AG09309 (cell line): ENCODE measurements around the gene IQGAP1.

ENCODE experiments used
- DNase-seq: peaks from one replicate; pipeline ENCODE4 v3.0.0-alpha.2; 2010; ENCODE audit warnings: low read depth
- H3K4me3 ChIP-seq: 2 replicates; pipeline ENCODE4 v1.5.1; 2011; ENCODE audit warnings: mild to moderate bottlenecking, low read depth, low read length, moderate library complexity; ENCODE audit not compliant: control insufficient read depth
- TF ChIP-seq, protein P1 (sequence below): IDR thresholded peaks from 2 replicates; pipeline ENCODE4 v1.5.1; 2011; ENCODE audit warnings: mild to moderate bottlenecking, low read depth, low read length, inconsistent platforms; ENCODE audit not compliant: insufficient read depth, control insufficient read depth; ENCODE audit errors: missing control alignments

IQGAP1 gene

DNA sequence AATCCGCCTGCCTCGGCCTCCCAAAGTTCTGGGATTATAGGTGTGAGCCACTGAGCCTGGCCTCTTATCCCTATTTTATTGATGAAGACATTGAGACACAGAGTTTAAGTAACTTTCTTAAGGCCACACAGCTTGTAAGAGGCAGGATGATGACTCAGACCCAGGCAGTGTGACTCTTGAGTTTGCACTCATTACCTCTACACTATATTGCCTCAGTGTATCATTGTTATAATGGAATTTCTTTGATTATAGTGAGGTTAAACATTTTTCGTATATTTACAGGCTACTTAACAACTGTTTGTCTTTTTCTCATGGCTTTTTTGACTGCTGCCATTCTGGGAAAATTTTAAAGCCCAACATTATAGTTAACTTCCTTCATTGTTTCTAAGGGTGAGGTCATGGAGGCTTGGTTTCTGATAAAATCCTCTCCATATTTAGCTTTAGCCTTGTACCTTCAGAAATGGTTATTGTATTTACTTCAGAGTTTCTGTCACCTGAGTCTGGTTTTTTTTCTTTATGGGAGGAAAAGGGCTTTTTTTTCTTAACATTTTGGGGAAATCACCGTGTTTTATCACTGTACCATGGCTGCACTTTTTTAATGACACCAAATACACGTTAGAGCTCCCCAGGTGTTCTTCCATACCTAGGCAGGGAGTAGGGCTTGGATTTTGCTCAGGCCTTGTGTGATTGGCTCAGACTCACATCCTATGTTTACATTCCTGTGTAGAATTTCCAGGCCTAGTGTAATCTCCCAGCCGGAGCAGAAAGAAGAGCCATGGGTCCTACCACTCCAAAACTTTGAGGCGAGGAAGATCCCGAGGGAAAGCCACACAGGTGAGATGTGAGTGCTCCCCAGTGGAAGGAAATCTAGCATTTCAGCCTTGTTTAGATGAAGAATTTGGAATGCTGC is 29.7 kb upstream of the IQGAP1 start:
- TF ChIP-seq, protein P1, sequence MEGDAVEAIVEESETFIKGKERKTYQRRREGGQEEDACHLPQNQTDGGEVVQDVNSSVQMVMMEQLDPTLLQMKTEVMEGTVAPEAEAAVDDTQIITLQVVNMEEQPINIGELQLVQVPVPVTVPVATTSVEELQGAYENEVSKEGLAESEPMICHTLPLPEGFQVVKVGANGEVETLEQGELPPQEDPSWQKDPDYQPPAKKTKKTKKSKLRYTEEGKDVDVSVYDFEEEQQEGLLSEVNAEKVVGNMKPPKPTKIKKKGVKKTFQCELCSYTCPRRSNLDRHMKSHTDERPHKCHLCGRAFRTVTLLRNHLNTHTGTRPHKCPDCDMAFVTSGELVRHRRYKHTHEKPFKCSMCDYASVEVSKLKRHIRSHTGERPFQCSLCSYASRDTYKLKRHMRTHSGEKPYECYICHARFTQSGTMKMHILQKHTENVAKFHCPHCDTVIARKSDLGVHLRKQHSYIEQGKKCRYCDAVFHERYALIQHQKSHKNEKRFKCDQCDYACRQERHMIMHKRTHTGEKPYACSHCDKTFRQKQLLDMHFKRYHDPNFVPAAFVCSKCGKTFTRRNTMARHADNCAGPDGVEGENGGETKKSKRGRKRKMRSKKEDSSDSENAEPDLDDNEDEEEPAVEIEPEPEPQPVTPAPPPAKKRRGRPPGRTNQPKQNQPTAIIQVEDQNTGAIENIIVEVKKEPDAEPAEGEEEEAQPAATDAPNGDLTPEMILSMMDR: no peak
- H3K4me3 ChIP-seq: no peak overlapping the region
- DNase-seq: no peak

DNA sequence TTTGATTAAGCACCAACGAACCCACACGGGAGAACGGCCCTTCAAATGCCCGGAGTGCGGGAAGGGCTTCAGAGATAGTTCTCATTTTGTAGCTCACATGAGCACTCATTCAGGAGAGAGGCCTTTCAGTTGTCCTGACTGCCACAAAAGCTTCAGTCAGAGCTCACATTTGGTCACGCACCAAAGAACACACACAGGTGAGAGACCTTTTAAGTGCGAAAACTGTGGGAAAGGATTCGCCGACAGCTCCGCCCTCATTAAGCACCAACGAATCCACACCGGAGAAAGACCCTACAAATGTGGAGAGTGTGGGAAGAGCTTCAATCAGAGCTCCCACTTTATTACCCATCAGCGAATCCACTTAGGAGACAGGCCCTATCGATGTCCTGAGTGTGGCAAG is 27.3 kb upstream of the IQGAP1 start:
- DNase-seq: no peak

DNA sequence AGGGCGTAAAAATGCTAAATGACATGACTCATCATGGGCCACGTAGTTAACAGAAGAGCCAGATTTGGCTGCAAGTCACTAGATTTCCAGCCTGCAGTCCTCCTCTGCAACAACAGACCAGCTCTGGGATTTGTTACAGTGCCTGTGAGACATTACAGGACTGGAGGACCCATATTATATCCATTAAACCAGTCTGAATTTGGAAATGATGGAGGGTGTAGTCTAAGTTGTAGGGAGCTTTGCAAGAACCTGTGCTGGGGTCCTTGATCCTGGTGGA is 25.2 kb upstream of the IQGAP1 start:
- DNase-seq: peak; percentile 67
- H3K4me3 ChIP-seq: no peak overlapping the region
- TF ChIP-seq, protein P1: no peak

More for the DNA sequence above, 27.3 kb upstream of the IQGAP1 start:
- TF ChIP-seq, protein P1: no peak
- no peak overlapping the region for H3K4me3 ChIP-seq

DNA sequence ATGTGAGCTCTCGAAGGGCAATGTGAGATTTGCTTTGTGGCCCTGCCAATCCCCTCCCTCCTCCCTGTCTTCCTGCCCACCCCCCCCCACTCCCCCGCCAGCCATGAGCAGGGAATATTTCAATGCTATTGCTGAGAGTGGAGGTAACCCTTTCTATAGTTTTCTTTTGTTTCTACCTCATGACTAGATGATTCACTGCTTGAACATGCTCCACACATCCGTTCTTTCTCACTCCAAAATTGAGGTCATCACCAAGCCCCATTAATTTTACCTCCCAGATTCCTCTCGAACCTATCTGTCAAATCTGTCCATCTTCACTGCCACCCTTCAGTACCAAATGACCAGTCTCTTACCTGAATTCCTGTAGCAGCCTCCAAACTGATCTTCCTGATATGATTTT is 23.8 kb upstream of the IQGAP1 start:
- no peak overlapping the region for H3K4me3 ChIP-seq
- TF ChIP-seq, protein P1: no peak
- DNase-seq: no peak

DNA sequence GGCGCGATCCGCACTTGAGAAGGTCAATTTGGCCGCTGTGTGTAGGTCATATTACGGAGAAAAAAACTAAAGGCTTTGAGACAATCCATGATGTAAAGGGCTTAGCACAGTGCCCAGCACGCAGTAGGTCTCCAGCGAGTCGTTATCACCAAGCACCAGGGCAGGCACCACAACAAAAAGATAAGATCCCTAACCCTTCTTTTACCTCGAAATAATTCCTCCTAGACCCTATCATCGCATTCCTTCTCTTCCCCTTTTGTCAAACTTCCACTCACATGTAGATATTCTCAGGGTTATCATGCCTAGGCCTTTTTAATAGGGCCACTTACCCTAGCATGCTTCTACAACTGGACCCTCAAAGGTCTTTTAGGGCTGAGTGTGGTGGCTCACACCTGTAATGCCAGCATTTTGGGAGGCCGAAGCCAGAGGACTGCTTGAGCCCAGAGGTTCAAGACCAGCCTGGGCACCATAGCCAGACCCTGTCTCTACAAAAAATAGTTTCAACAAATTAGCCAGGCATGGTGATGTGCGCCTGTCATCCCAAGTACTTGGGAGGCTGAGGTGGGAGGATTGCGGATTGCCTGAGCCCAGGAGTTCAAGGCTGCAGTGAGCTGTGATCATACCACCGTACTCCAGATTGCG is 22.5 kb upstream of the IQGAP1 start:
- no peak for DNase-seq
- H3K4me3 ChIP-seq: no peak overlapping the region
- TF ChIP-seq, protein P1: no peak

DNA sequence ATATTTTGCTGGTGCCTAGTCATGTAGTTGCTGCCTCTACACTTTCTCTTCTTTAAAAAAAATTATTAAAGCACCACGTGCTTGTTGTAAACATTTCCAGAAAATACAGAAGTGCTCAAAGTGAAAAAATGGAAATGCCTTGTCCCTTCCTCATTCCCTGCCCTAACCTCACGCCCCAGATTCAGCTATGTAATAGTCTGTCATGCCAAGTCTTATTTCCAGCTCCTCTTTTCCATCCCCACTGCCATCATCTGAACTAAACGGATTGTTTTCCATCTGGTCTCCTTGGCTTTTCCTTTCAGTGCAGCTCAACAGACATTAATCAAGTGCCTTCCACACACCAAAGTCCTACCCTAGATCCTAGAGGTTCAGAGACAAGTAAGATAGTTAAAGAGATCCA is 20.5 kb upstream of the IQGAP1 start:
- DNase-seq: no peak
- TF ChIP-seq, protein P1: no peak
- H3K4me3 ChIP-seq: no peak overlapping the region

DNA sequence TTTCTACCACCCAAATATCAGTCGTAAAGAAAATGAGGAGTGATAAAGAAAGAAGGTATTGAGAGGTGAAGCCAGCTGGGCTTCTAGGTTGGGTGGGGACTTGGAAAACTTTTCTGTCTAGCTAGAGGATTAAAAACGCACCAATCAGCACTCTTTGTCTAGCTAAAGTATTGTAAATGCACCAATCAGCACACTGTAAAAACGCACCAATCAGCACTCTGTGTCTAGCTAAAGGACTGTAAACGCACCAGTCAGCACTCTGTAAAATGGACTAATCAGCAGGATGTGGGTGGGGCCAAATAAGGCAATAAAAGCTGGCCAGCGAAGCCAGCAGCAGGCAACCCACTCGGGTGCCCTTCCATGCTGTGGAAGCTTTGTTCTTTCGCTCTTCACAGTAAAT is 13.0 kb upstream of the IQGAP1 start:
- TF ChIP-seq, protein P1: no peak
- DNase-seq: no peak
- H3K4me3 ChIP-seq: no peak overlapping the region
